CD4-positive, alpha-beta T cell treated with Interleukin-17A for 4 hours (primary cell): ENCODE data around the gene SMU1.

ENCODE experiments used
- DNase-seq: peaks from one replicate; pipeline ENCODE4 v3.0.0-alpha.2; 2020; ENCODE audit warnings: mixed read lengths

The SMU1 gene

DNA sequence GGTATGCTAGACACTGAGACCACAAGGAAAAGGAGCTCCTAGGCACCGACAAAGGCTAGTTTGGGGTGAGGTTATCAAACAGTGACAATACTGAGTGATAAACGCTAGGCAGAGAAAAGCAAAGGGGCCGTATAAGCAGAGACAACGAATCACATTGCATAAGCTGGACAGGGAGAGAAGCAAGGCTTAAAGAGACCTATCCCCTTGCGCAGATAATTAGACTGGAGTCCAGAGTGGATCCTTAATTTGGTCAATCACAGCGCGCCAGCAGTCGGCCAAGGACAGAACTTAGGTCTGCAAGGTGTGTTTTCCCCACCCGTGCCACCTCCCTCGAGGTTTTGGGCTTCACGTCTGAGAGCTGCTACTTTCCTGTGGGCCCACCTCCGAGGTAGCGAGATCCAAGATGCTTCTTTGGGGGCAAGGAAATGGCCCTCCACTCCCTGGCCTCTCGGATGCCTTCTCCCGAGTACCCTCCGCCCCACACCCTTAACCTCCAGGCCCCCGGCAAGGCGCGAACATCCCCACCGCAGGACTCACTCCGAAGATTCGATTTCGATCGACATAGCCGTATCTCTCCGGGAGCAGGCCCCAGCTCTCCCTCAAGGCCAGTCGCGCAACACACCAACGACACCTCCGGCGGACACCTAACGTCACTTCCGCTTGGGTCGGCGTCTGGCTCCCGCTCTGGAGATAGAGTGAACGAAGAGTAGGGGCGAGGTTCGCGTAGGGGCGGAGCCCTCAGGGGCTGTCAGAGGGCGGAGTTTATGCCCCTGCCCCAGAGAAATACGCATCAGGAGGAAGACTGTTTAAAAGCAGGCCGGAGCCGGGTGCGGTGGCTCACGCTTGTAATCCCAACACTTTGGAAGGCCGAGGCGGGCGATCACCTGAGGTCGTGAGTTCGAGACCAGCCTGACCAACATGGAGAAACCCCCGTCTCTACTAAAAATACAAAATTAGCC lies at the start of gene SMU1:
SMU1 (minus strand) TSS at position 629 of the 959 bp plus-strand sequence; CDS start at position 563, 66 bp downstream.
- DNase-seq = peak; percentile 95

DNA sequence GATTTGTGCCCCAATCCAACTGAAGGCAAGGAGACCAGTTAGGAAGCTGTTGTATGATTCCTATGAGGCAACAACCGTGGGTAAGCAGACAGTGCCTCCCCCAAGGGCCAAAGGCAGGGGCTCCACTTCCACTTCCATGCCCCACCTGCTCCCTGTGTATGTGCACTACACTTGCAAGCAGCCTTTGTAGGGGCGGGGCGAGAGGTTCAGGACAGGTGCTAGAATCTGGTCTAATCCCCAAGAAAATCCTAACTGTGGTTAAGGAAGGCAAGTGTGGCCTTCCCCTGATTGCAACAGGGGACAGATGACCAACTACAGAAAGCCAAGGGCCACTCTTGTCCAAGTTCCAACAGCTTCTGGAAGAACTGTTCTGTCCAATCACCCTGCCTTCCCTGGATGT lies 49.0 kb upstream of the SMU1 start:
- no peak for DNase-seq

DNA sequence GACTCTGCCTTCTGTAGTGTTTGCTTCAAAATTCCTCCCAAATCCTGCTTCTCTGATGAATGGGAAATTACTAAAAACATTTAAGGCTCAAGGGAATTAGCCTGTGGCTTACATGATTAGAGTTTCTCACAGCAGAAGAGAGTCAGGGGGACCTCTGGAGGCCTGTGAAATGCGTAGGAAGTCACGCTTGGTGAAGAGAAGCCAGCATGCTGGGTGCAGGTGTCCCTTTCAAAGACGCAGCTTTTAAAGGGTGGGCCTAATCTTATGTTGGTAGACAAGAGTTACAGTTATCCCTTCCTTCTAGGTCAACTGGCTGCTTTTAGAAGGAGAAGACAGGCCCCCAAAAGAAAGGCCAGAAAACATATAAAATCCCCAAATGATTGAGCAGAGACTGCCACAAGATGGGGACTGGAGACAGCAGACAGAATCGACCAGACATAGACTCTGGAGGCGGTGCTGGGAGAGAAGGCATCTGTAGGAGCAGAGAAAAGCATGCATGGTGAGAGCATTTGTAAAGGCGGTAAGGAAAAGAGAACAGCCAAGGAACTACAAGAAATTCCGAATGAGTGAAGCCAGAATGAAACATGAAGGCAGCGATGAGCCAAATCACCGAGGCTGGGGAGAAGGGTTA lies 48.4 kb upstream of the SMU1 start:
- DNase-seq = no peak

DNA sequence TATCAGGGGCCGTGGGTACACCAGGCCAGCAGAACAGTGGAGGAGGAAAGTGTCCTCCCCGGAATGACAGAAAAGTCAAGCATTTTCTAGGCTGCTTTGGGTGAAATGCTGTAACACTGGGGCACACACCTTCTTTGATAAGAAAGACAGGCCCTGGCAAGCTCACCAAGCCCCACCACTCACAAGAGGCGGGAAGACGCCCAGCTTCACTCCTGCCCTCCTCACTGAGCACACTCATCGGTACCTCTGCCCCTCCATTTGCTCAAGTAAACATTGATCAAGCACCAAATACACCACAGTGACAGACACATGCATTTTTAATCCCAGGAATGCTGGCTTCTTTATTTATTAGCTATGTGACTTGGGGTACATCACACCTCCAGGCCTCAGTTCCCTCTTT lies 47.6 kb upstream of the SMU1 start:
- no peak for DNase-seq

DNA sequence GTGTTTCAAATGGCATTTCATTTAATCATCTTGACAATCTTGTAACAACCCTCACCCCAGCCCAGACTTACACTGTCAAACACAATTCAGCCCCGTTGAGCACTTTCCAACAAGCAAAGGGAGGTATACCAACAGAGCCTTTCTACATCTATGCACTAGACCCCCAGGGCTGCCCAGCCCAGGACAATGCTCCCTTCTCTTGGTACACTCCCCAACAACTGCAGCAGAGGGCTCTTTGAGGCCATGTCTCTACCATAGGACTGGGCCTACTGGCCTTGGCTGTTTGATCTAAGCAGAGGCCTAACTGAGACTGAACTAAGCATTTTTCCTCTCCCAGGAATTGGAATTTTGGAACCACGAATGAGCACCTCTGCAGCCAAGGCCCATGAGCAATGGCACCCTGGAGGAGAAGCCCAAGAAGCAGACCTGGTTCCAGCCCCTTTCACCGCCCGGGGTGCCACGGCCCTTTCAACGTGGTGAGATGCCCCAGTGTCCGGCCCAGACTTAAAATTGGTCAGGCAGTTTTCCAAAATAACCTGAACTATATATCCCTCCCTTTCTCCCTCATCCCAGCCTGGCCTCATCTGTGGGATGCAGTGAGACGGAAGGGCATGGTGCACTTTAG lies 47.0 kb upstream of the SMU1 start:
- DNase-seq = no peak

DNA sequence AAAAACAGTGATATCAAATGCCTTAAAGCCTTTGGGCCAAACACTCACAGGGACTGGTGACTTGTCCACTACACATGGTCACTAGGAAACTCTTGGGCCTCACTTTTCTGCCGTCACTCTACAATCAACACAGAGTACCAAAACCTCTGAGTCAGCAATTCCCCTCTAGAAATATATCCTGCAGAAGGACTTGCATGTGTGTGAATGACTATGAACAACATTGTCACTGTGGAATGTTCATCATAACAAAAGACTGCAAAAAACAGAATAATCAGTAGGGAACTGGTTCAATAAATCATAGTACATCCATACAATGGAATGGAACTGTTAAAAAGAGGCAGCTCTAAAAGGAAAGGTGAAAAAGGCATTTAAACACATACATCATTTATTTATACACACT lies 44.1 kb upstream of the SMU1 start:
- no peak for DNase-seq

DNA sequence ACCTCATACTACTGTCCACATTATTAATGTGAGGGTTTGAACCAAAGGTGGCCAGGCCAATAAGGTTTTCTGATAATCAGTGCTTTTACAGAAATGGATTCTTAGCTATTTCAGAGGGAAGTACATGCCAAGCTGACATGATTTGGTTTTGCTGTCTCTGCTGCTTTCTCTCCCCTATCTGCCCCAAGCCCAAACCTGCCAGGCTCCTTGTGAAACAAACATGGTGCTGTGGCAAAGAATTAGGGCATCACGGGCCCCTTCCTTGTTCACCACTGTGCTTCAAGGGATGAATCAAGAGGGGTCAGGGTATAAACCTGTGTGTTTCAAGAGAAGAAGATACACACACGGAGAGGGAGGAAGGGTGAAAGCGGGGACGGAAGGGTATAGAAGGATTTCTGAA lies 41.3 kb upstream of the SMU1 start:
- DNase-seq = no peak

DNA sequence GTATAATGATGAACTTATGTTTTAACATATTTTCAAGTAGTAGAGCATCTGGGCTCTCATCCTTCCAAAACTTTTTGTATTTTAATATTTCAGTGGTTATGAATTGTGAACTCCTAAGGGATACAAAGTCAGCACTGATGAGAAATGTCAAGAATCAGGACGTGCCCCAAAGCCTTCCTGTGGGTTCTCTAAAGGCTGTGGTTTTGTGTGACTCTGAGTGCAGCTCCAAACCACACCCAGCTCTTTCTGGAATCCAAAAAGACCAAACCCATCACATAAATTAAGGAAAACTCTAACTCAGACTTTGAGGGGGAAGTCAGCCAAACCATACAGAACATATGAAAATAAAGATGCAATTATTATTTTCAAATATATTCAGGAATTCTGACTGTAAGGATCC lies 40.8 kb upstream of the SMU1 start:
- no peak for DNase-seq

DNA sequence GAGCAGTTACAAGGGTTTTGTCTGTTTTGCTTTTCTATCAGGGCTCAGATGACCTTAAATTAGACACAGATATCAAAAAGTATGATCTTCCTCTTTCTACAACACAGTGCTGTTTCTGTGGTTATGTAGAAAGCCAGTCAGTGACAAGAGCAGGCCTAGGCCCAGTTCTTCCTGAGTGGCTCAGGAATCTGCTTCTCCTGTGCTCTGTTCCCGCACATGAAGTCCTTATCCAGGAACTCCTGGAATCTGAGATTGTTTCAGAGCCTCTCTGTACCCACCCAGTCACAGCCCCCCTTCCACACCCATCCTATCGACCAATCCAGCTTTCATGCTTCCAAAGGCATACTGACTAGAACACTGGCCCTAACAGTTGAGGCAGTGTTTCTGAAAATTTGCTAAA lies 40.4 kb upstream of the SMU1 start:
- DNase-seq = no peak

DNA sequence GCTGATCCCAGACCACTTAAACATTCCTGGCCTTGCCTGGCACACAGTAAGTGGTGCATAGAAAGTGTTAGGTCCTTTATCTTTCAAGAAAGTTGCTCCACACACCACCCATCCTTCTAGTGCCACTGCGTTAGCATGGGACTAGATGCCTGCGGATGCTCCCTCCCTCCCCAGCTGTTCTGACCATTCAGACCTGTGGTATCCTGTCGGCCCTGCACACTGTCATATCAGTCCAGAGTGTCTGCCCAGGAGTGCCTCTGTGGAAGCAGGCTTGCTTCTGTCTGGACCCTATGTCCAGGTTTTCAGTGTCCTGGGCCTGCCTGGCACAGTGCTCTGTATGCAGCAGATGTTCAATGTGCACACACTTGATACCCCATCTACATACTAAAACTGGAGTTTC lies 38.3 kb upstream of the SMU1 start:
- no peak for DNase-seq

DNA sequence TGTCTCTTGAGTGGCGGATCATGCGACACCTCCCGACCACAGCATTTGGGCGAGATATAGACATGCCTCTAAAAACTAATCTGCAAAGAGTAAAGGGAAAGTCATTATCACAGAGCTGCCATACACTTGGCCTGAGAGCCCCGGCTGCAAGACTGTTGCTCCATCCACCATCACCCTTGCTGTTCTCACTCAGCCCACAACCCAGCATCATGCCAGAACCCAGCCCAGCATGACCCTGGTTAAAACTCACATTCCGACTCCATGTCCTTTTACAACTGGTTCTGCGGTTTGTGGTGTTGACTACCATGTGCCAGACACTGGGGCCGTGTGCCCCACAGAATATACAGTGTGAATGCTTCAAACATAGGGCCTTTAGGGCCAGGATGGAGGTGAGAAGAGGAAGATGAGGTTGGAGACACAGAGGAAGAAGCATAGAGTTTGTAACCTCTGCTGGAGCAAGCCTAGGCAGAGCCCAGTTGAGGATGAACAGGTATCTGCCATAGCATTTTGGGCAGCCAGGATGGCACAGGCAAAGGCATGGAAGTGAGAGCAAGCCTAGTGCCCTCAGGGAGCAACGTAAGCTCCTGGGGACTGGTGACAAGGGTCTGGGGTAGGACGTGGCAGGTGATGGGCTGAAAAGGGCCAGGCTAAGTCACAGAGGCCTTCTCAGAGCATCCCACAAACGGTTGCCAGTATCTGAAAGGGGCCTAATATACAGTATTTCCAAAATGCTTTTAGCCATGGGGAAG lies 37.5 kb upstream of the SMU1 start:
- DNase-seq = no peak

DNA sequence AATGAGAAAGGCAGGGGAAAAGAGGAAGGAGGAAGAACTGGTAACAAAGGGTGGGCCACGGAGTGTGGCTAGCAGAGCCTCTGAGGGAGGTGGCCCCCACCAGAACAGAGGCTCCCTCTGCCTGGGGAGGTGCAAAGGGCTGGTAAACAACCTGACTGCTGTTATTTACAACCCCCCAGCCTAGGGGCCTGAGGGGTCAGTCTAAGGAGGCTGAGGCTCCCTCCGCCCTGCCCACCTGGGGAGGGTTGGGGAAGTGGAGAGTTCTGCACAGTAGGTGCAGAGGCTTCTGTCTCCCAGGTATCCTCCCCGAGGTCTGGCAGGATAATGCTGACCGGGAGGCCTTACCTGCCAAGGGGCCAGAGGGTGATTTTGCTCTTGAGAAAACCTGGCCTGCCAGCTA lies 35.6 kb upstream of the SMU1 start:
- no peak for DNase-seq

DNA sequence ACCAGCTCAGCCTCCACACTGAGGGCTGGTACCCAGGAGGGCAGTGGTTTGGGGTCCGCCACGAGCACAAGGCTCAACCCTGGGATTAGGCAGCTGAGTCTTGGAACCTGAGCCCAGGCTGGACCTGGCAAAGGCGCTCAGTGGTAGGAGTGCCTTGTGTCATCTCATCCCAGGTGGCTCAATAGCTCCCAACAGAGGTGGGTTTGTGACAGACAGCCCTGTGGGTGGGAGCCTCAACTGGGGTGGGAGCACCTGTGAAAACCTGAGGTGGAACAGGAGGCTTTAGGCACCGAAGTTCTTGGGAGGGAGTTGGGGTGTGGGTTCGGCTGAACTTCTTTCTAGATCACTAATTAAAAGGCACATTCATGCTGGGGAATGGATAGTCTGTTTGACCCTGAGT lies 35.2 kb upstream of the SMU1 start:
- DNase-seq = no peak

DNA sequence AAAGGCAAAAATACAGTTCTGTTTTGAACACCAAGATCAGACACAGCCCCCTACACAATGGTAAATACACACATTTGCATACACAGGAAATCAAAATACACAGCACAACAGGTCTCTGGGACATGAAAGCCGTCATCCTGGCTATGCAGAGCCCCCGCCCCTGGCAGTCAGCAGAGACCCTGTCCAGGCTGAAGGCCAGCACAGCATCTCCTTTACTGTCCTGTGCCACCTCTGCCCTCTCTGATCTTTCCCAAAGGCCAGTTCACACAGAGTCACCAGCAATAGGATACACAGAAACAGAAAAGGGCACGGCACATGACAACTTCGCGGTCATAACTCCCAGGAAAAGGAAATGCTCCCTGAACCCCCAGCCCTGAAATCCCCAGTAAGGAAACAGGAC lies 34.2 kb upstream of the SMU1 start:
- DNase-seq = no peak

DNA sequence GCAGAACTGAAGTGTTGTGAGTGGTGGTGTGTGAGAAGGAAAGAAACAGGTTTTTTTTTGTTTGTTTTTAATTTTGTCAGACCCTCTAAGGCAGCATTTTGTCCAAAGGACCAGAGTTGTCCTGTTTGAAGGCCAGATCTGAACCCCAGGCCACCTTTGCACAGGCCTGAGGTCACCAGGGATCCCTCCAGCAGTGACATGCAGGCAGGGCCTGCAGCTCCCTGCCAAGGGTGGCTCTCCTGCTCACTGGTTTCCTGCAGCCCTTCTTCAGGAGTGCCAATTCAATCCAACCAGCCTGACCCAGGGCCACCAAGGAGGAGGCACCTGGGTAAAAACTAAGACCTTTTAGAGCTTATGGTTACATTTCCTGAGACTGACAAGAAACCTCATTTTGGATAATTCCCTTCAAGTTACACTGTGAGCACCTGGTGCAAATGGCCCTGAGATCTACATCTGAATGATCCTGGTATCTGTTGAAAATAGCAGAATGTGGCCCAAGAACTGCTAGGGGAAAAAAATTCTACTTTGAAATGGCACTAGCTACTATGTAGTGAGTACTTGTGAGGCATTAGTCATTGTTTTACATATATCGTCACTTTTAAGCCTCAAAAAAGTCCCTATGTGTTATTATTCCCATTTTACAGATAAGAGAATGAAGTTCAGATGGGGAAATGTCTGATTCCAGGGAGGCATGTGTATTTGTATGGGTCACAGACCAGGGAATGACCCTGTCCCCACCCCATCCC lies 33.5 kb upstream of the SMU1 start:
- DNase-seq = no peak

DNA sequence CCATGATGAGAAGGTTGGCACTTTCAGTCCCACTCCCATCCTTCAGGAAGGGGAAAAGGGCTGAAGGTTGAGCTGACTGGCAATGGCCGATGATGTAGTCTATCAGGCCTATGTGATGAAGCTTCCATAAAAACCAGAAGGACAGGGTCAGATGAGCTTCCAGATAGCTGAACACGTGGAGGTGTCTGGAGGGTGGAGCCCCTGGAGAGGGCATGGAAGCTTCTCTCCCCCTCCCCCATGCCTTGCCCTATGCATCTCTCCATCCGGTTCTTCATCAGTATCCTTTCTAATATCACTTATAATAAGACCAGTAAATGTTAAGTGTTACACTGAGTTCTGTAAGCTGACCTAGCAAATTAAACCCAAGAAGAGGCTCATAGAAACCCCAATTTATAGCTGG lies 32.6 kb upstream of the SMU1 start:
- no peak for DNase-seq

DNA sequence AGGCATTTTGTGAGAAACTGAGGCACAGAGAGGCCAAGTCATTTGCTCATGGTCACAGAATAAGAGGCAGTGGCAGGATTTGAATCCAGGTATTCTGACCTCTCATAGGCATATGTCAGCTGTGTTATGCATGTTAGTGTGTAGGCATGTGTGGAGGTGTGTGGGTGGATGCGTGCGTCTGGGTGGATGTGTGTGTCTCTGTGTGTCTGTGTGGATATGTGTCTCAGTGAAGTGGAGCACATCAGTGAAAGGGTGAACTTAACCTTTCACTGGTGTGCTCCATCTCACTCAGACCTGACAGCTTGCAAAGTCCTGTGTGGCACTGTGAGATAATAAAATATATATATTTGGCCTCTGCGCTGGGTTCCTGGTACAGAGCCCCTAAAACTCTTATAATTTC lies 32.0 kb upstream of the SMU1 start:
- no peak for DNase-seq

DNA sequence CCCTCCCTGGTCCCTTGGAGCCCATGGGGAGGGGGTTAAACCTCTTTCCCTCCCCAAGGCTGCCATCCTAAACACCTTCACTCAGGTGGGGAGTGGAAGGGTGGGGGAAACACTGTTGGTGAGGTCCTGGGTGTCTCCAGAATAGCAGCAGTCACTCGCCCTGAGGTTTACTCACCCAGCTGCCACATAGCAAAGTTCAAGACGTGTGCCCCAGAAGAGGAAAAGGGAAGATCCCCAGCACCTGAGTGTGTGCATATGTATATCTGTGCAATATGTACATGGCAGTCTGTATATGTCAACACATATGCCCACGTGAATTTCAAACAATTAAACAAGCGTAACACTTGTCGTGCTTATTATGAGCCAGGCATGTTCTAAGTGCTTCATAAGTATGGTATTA lies 31.3 kb upstream of the SMU1 start:
- DNase-seq = no peak

DNA sequence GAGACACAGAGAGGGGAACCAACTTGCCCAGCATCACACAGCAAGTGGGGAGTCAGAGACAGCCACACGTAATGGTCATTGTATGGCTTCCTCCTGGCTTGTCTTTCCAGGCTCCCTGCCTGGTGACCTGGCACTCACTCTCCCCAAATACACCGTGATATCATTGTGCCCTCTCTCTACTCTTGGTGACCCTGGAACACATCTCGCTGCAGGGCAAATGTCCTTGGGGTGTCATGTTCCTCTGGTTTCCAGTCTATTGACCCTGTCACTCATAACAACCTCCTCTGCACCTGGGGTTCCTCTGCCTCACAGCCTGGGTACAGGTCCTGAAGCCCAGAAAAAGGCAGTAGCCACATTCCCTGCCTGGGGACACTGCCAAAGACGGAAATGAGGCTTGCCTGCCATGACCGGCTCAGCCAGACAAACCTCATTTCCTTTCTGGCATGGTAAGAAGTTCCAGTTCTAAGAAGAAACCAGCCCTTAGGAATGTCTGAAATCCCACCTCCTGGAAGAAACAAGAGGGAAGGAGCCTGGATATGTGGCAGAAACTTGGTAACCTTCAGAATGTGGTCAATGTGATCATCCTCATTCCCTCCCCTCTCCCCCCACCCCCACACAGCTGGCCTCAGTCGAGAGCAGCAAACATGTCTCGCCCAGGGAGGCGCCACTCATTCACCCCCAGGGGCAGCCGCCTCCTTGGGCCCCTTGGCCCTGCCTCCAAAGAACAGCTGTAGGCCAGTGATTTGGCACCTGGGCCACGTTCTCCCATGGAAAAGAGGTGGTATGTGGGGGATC lies 30.6 kb upstream of the SMU1 start:
- DNase-seq = no peak

DNA sequence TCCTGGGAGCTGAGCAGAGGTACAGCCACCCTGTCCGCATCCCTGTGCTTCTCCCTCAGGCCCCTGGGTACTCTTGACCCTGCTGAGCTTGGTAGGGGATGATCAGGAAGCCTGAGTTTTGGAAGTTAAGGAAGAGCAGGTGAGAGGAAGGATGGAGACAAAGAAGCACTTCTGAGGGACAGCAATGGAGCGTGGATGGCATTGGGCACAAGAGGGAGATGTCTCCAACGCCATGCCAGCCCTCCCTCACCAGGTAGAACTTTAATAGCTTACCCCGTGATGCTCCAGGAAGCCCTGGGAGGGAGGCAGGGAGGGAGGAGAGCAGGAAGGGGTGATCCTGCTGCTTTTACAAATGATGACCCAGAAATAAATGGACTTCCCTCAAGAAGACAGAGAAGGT lies 29.9 kb upstream of the SMU1 start:
- no peak for DNase-seq

DNA sequence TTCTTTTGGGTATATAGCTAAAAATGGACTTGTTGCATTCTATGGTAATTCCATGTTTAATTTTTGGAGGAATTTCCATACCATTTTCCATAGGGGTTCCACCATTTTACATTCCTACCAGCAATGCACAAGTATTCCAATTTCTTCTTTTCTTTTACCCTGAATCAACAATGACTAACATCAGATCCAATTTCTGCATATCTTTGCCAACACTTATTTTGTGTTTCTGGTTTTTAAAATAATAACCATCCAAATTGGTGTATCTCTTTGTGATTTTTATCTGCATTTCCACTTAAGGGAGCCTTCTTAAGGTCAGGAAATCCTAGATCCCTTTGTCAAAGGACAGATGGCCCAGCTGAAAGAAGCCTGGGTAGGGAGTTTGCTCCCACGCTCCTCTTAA lies 29.5 kb upstream of the SMU1 start:
- no peak for DNase-seq

DNA sequence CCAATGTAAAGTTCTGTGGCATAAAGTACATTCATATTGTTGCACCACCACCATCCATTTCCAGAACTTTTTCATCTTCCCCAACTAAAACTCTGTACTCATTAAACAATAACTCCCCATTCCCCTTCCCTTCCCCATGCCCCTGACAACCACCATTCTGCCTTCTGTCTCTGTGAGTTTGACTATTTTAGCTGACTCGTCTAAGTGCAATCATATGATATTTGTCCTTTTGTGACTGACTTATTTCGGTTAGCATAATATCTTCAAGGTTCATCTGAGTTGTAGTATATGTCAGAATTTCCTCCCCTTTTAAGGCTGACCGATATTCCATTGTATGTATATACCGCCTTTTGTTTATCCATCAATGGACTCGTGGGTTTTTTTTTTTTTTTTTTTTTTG lies 29.0 kb upstream of the SMU1 start:
- DNase-seq = no peak
